ENCODE measurements around the gene TRIM16. TPM values are rescaled to one million over a fixed set of nuclear protein-coding genes. Genes with fewer than 3 reads are reported as not detected.

TRIM16 gene
- total and polyA plus RNA-seq, 2 of the 4 experiments (the other 2 are of a cell fraction), result 22.3 to 52.5 TPM

- no TSS peak for BruUV-seq (replicated peaks)
- POLR2A ChIA-PET (ENCODE audit: unreplicated experiment), result no interaction called here
Measured at GRCh38 chr17:15663691-15664090, 20.4 kb downstream of the TRIM16 start.

More at GRCh38 chr17:15663691-15664090, 20.4 kb downstream of the TRIM16 start:
- in situ Hi-C loops (cut with MboI; ENCODE audit: low sequenced_read_pairs), result loop anchor here (25.0 kb wide), 1 partner anchor 401 kb away; the partner anchor contains the start of gene PMP22
- ATAC-seq (ENCODE audit: low read depth), result no peak
- H3K9me3 ChIP-seq (ENCODE audit: control insufficient read depth, insufficient read depth, low read length), result no peaks in the 10 kb centered on the region
- no peak overlapping the region for H4K5ac ChIP-seq (ENCODE audit: low read depth, low read length)
- dilution Hi-C loops (cut with HindIII; ENCODE audit: low sequenced_read_pairs, unreplicated experiment), result no loop called here
- no peak overlapping the region for H3K4me3 ChIP-seq (ENCODE audit: insufficient read depth, low read depth, low read length)
- H2BK5ac ChIP-seq (ENCODE audit: low read depth, low read length, poor library complexity, severe bottlenecking), result no peak overlapping the region
- H3K4ac ChIP-seq (ENCODE audit: low read depth, low read length), result no peak overlapping the region
- no peak overlapping the region for H3K23ac ChIP-seq (ENCODE audit: low read depth, low read length)
- DNase-seq, result no peak
- 100% methylated on average over 2 of the region's 5 CpGs; no CpG with 5 or more reads in 1 of the 2 experiments for WGBS, 2 experiments (ENCODE audit: extremely low coverage in 2 of 2, insufficient read length in 1 of 2)
- H3K27ac ChIP-seq (ENCODE audit: insufficient read depth, low read length), result no peak overlapping the region
- CTCF ChIA-PET, result interaction anchor here (0.6 kb wide), 1 partner anchor 12 kb away, joined by 3 read pairs; no protein-coding TSS in a partner anchor
- H2BK120ac ChIP-seq (ENCODE audit: low read depth, low read length), result no peak overlapping the region
- no peak overlapping the region for H2AK9ac ChIP-seq (replicated peaks; ENCODE audit: low read depth, low read length, poor library complexity)
- H3K56ac ChIP-seq (ENCODE audit: extremely low read depth, insufficient read depth, low read length), result no peak overlapping the region
- H3K18ac ChIP-seq (ENCODE audit: low read depth, low read length), result no peak overlapping the region
- H3K9ac ChIP-seq (ENCODE audit: low read depth, low read length), result no peak overlapping the region
- no peaks in the 10 kb centered on the region for H3K27me3 ChIP-seq (ENCODE audit: control insufficient read depth, insufficient read depth, low read length)
- H3K14ac ChIP-seq (replicated peaks; ENCODE audit: low read depth, low read length), result no peak overlapping the region
- no peak overlapping the region for H2AK5ac ChIP-seq (ENCODE audit: low read depth, low read length)
- H2BK15ac ChIP-seq (ENCODE audit: low read depth, low read length), result no peak overlapping the region
- peaks cover 3% of the 10 kb centered on the region; the same call in 1 of the 2 replicates for H3K4me1 ChIP-seq (ENCODE audit: control insufficient read depth, insufficient read depth, low read length)
- H2AFZ ChIP-seq (replicated peaks; ENCODE audit: low read length, poor library complexity), result no peak overlapping the region
- peaks cover 4% of the 10 kb centered on the region for H3K36me3 ChIP-seq (ENCODE audit: control insufficient read depth, insufficient read depth, low read length)
- no peak overlapping the region for H2BK20ac ChIP-seq (ENCODE audit: low read depth, low read length)
- H4K91ac ChIP-seq (ENCODE audit: insufficient read depth, low read depth, low read length), result no peak overlapping the region
- H3K4me2 ChIP-seq (ENCODE audit: low read depth, low read length), result no peak overlapping the region
- H3K9me1 ChIP-seq (ENCODE audit: insufficient read depth, low read length), result no peaks in the 10 kb centered on the region; the same call in 1 of the 2 replicates
- intact Hi-C loops (cut with micrococcal nuclease), result no loop called here
- no peak overlapping the region for H4K8ac ChIP-seq (ENCODE audit: low read depth in 2 of 2, low read length in 2 of 2)
- TF ChIP-seq RFX5 (IDR thresholded peaks at IDR 0.05; ENCODE audit: low read depth, low read length), result no peak
- no peaks in the 10 kb centered on the region for H4K20me1 ChIP-seq (ENCODE audit: insufficient read depth, low read length)
- H3K79me1 ChIP-seq (ENCODE audit: low read depth in 1 of 2, low read length in 2 of 2), result no peaks in the 10 kb centered on the region

Data from IMR-90 (cell line).